ENCODE data around the gene GABBR2. TPM values are rescaled to one million over a fixed set of nuclear protein-coding genes. Genes with fewer than 3 reads are reported as not detected.

The GABBR2 gene
- total RNA-seq, 2 donors from 2014 or later: 1.2 to 1.3 TPM

GRCh38 chr9:98719055-98719454 lies 10.3 kb upstream of the GABBR2 start:
- H3K4me1 ChIP-seq (ENCODE audit: control insufficient read depth, insufficient read depth, low read length): no peaks in the 10 kb centered on the region
- H3K9me3 ChIP-seq (ENCODE audit: control insufficient read depth, low read length): no peaks in the 10 kb centered on the region
- Mint-ChIP-seq H3K4me1 (no peaks in the 10 kb centered on the region), H3K36me3 (ENCODE audit: low read depth) (no peaks in the 10 kb centered on the region), H3K27me3 (ENCODE audit: insufficient read depth) (peaks cover 48% of the 10 kb centered on the region), H3K27ac (no peak overlapping the region), H3K4me3 (no peak overlapping the region), H3K9me3 (peaks cover 2% of the 10 kb centered on the region)
- peaks cover 29% of the 10 kb centered on the region for H3K27me3 ChIP-seq (ENCODE audit: control insufficient read depth, insufficient read depth, low read length, poor library complexity, severe bottlenecking)
- 63 to 88% methylated on average over 1 to 2 of the region's 2 CpGs for WGBS, 2 experiments (ENCODE audit: insufficient coverage in 1 of 2, insufficient read length in 1 of 2)
- H3K9ac ChIP-seq (ENCODE audit: extremely low read depth, low read length, poor library complexity, severe bottlenecking): no peak overlapping the region
- no peak for DNase-seq
- H3K36me3 ChIP-seq (ENCODE audit: control insufficient read depth, insufficient read depth, low read length): no peaks in the 10 kb centered on the region
- no peak overlapping the region for H3K27ac ChIP-seq (ENCODE audit: low read depth, low read length)
- H3K4me3 ChIP-seq (ENCODE audit: low read length): no peak overlapping the region
- no peak for TF ChIP-seq CTCF (conservative IDR thresholded peaks at IDR 0.05)

GRCh38 chr9:98714833-98715232 lies 6.1 kb upstream of the GABBR2 start:
- DNase-seq: no peak
- no peaks in the 10 kb centered on the region for H3K9me3 Mint-ChIP-seq
- no peaks in the 10 kb centered on the region for H3K9me3 ChIP-seq (ENCODE audit: control insufficient read depth, low read length)
- H3K27me3 Mint-ChIP-seq (ENCODE audit: insufficient read depth): peaks cover 65% of the 10 kb centered on the region
- H3K36me3 ChIP-seq (ENCODE audit: control insufficient read depth, insufficient read depth, low read length): no peaks in the 10 kb centered on the region
- no peak overlapping the region for H3K27ac ChIP-seq (ENCODE audit: low read depth, low read length)
- H3K4me3 ChIP-seq (ENCODE audit: low read length): no peak overlapping the region
- no peak overlapping the region for H3K9ac ChIP-seq (ENCODE audit: extremely low read depth, low read length, poor library complexity, severe bottlenecking)
- H3K4me1 Mint-ChIP-seq: no peaks in the 10 kb centered on the region
- no peaks in the 10 kb centered on the region for H3K4me1 ChIP-seq (ENCODE audit: control insufficient read depth, insufficient read depth, low read length)
- no peak overlapping the region for H3K27ac Mint-ChIP-seq
- WGBS, 2 experiments (ENCODE audit: insufficient coverage in 1 of 2, insufficient read length in 1 of 2): 58 to 82% methylated on average over 1 of the region's 1 CpG
- H3K27me3 ChIP-seq (ENCODE audit: control insufficient read depth, insufficient read depth, low read length, poor library complexity, severe bottlenecking): peaks cover 65% of the 10 kb centered on the region
- TF ChIP-seq CTCF (conservative IDR thresholded peaks at IDR 0.05): no peak
- no peaks in the 10 kb centered on the region for H3K36me3 Mint-ChIP-seq (ENCODE audit: low read depth)
- H3K4me3 Mint-ChIP-seq: no peak overlapping the region

- Mint-ChIP-seq H3K4me1 (no peaks in the 10 kb centered on the region), H3K4me3 (no peak overlapping the region), H3K9me3 (no peaks in the 10 kb centered on the region), H3K27ac (no peak overlapping the region), H3K27me3 (ENCODE audit: insufficient read depth) (peaks cover 72% of the 10 kb centered on the region), H3K36me3 (ENCODE audit: low read depth) (no peaks in the 10 kb centered on the region)
- Histone ChIP-seq H3K9ac (ENCODE audit: extremely low read depth, low read length, poor library complexity, severe bottlenecking) (no peak overlapping the region), H3K27me3 (ENCODE audit: control insufficient read depth, insufficient read depth, low read length, poor library complexity, severe bottlenecking) (peaks cover 70% of the 10 kb centered on the region), H3K9me3 (ENCODE audit: control insufficient read depth, low read length) (no peaks in the 10 kb centered on the region), H3K4me1 (ENCODE audit: control insufficient read depth, insufficient read depth, low read length) (peaks cover 3% of the 10 kb centered on the region), H3K36me3 (ENCODE audit: control insufficient read depth, insufficient read depth, low read length) (no peaks in the 10 kb centered on the region), H3K27ac (ENCODE audit: low read depth, low read length) (no peak overlapping the region), H3K4me3 (ENCODE audit: low read length) (no peak overlapping the region)
- DNase-seq: no peak
- TF ChIP-seq CTCF (conservative IDR thresholded peaks at IDR 0.05): no peak
Measured at GRCh38 chr9:98712987-98713386, 4.3 kb upstream of the GABBR2 start.
